ENCODE data around the gene SEMA3F.

Gene SEMA3F

DNA sequence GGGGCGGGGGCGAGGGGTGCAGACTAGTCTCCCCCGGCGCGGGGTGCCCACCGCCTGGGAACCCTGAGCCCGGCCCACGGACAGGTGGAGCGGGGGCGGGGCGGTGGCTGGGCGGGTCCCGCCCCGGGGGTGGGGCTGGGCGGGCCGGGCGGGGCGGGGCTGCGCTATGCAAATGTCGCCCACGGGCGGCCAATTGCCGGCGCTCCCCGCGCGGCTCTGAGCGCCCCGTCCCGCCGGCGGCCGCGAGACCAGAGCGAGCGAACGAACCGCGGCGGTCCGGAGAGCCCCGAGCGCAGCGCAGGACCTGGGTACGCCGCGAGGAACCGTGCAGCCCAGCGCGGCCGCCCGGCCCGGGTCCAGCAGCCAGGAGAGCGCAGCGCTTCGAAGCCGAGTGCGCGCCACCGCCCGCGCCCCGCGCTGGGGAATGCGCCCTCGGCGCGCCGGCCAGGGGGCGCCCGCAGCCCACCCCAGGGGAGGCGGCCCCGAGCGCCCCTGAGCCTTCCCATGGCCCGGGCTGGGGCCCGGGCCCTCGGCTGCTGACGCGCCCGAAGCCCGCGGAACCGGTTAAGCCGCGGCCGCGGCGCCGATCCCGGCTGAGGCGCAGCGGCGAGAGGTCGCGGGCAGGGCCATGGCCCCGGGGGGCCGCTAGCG is at the start of gene SEMA3F:
SEMA3F (plus strand) TSS at position 485 of the 651 bp plus-strand sequence. CDS start 4,299 bp downstream, outside the sequence.
- TF ChIP-seq FOXP2 (optimal IDR thresholded peaks at IDR 0.05; ENCODE audit: control extremely low read depth, extremely low read length, insufficient read depth) (no peak), EZH2 (IDR thresholded peaks at IDR 0.05) (no peak), POLR2AphosphoS5 (IDR thresholded peaks at IDR 0.05; ENCODE audit: borderline replicate concordance, low read depth, low read length) (no peak)
- Histone ChIP-seq H3K27ac (no peak within 1 kb of the TSS), H3K9ac (ENCODE audit: insufficient read length) (no peak within 1 kb of the TSS), H3K36me3 (ENCODE audit: insufficient read depth, low read length) (no peaks in the 10 kb centered on the region), H3K9me3 (ENCODE audit: low read depth, low read length) (no peaks in the 10 kb centered on the region), H3K4me3 (peak within 1 kb of the TSS; percentile 69)
- no peak for DNase-seq (ENCODE audit: low read depth, low spot score)

- H3K27ac ChIP-seq = no peak overlapping the region
- no peak overlapping the region for H3K4me3 ChIP-seq
- H3K36me3 ChIP-seq (ENCODE audit: insufficient read depth, low read length) = peaks cover 86% of the 10 kb centered on the region
- no peak overlapping the region for H3K9ac ChIP-seq (ENCODE audit: insufficient read length)
- TF ChIP-seq POLR2AphosphoS5 (IDR thresholded peaks at IDR 0.05; ENCODE audit: borderline replicate concordance, low read depth, low read length) = no peak
- no peak for TF ChIP-seq FOXP2 (optimal IDR thresholded peaks at IDR 0.05; ENCODE audit: control extremely low read depth, extremely low read length, insufficient read depth)
- no peak for TF ChIP-seq EZH2 (IDR thresholded peaks at IDR 0.05)
- DNase-seq (ENCODE audit: low read depth, low spot score) = no peak
- H3K9me3 ChIP-seq (ENCODE audit: low read depth, low read length) = no peaks in the 10 kb centered on the region
Observed at GRCh38 chr3:50111757-50112156, 43.4 kb upstream of the SEMA3F start.

- H3K9me3 ChIP-seq (ENCODE audit: low read depth, low read length) = no peaks in the 10 kb centered on the region
- no peak overlapping the region for H3K4me3 ChIP-seq
- H3K36me3 ChIP-seq (ENCODE audit: insufficient read depth, low read length) = peaks cover 85% of the 10 kb centered on the region
- TF ChIP-seq EZH2 (IDR thresholded peaks at IDR 0.05) = no peak
- TF ChIP-seq FOXP2 (optimal IDR thresholded peaks at IDR 0.05; ENCODE audit: control extremely low read depth, extremely low read length, insufficient read depth) = no peak
- no peak for TF ChIP-seq POLR2AphosphoS5 (IDR thresholded peaks at IDR 0.05; ENCODE audit: borderline replicate concordance, low read depth, low read length)
- DNase-seq (ENCODE audit: low read depth, low spot score) = no peak
- H3K9ac ChIP-seq (ENCODE audit: insufficient read length) = no peak overlapping the region
- H3K27ac ChIP-seq = no peak overlapping the region
Observed at GRCh38 chr3:50112462-50112861, 42.7 kb upstream of the SEMA3F start.

DNA sequence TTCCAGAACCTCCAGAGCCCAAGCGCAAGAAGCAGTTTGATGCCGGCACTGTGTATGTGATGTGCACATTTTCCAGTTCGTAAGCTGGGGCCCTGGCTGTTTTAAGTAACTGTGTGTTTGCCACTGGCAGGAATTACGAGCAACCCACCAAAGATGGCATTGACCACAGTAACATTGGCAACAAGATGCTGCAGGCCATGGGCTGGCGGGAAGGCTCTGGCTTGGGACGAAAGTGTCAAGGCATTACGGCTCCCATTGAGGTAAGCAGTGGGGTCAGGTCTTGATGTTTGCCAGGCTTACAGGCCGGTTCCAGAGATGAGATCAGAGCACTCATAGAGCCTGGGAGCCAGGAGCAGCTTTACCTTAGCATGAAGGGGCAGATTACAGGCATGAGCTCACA is 38.0 kb upstream of the SEMA3F start:
- Histone ChIP-seq H3K9me3 (ENCODE audit: low read depth, low read length) (no peaks in the 10 kb centered on the region), H3K9ac (ENCODE audit: insufficient read length) (no peak overlapping the region), H3K27ac (no peak overlapping the region), H3K36me3 (ENCODE audit: insufficient read depth, low read length) (peaks cover 60% of the 10 kb centered on the region), H3K4me3 (no peak overlapping the region)
- TF ChIP-seq EZH2 (IDR thresholded peaks at IDR 0.05) = no peak
- no peak for TF ChIP-seq POLR2AphosphoS5 (IDR thresholded peaks at IDR 0.05; ENCODE audit: borderline replicate concordance, low read depth, low read length)
- no peak for TF ChIP-seq FOXP2 (optimal IDR thresholded peaks at IDR 0.05; ENCODE audit: control extremely low read depth, extremely low read length, insufficient read depth)
- DNase-seq (ENCODE audit: low read depth, low spot score) = no peak

- Histone ChIP-seq H3K9me3 (ENCODE audit: low read depth, low read length) (no peaks in the 10 kb centered on the region), H3K36me3 (ENCODE audit: insufficient read depth, low read length) (peaks cover 50% of the 10 kb centered on the region), H3K27ac (no peak overlapping the region), H3K9ac (ENCODE audit: insufficient read length) (no peak overlapping the region), H3K4me3 (no peak overlapping the region)
- no peak for DNase-seq (ENCODE audit: low read depth, low spot score)
- TF ChIP-seq FOXP2 (optimal IDR thresholded peaks at IDR 0.05; ENCODE audit: control extremely low read depth, extremely low read length, insufficient read depth) (no peak), POLR2AphosphoS5 (IDR thresholded peaks at IDR 0.05; ENCODE audit: borderline replicate concordance, low read depth, low read length) (no peak), EZH2 (IDR thresholded peaks at IDR 0.05) (no peak)
Observed at GRCh38 chr3:50118237-50118636, 36.9 kb upstream of the SEMA3F start.

GRCh38 chr3:50119786-50120185 is 35.3 kb upstream of the SEMA3F start:
- TF ChIP-seq POLR2AphosphoS5 (IDR thresholded peaks at IDR 0.05; ENCODE audit: borderline replicate concordance, low read depth, low read length) (no peak), EZH2 (IDR thresholded peaks at IDR 0.05) (no peak), FOXP2 (optimal IDR thresholded peaks at IDR 0.05; ENCODE audit: control extremely low read depth, extremely low read length, insufficient read depth) (no peak)
- Histone ChIP-seq H3K9me3 (ENCODE audit: low read depth, low read length) (no peaks in the 10 kb centered on the region), H3K9ac (ENCODE audit: insufficient read length) (no peak overlapping the region), H3K36me3 (ENCODE audit: insufficient read depth, low read length) (peaks cover 35% of the 10 kb centered on the region), H3K4me3 (no peak overlapping the region), H3K27ac (no peak overlapping the region)
- no peak for DNase-seq (ENCODE audit: low read depth, low spot score)

DNA sequence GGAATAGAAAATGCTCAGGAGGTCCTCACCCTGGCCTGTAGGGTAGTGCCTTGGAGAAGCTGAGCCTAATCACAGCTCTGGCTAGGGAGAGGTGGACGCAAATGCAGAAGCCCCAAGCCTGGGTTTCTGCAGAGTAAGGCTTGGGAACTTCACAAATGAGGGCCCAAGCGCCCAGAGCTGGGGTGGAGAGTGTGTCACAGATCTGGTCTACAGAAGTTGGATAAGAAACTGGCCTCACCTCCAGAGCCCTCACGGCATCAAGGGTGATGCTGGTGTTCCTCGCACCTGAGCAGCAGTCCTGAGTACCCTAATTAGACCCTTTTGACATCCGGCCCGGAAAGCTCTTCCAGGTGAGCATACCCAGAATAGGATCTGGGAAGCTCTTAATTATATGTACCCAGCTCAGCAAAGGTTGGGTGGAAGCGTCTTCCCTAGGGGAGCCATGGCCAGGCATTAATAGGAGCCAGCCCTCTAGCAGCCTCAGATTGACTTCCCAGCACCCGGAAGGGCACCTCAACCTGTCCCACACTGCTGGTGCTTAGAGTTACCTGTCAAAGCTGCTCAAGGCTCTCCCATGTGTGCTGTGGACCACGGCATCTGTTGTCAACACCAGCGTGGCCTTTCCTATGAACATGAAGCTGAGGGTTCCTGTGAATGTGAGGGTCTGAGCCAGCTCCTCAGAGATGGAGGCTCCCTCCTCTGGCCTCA is 34.6 kb upstream of the SEMA3F start:
- Histone ChIP-seq H3K4me3 (no peak overlapping the region), H3K36me3 (ENCODE audit: insufficient read depth, low read length) (peaks cover 29% of the 10 kb centered on the region), H3K27ac (no peak overlapping the region), H3K9me3 (ENCODE audit: low read depth, low read length) (no peaks in the 10 kb centered on the region), H3K9ac (ENCODE audit: insufficient read length) (no peak overlapping the region)
- TF ChIP-seq EZH2 (IDR thresholded peaks at IDR 0.05) (no peak), FOXP2 (optimal IDR thresholded peaks at IDR 0.05; ENCODE audit: control extremely low read depth, extremely low read length, insufficient read depth) (no peak), POLR2AphosphoS5 (IDR thresholded peaks at IDR 0.05; ENCODE audit: borderline replicate concordance, low read depth, low read length) (no peak)
- no peak for DNase-seq (ENCODE audit: low read depth, low spot score)

- peaks cover 21% of the 10 kb centered on the region for H3K36me3 ChIP-seq (ENCODE audit: insufficient read depth, low read length)
- no peak for DNase-seq (ENCODE audit: low read depth, low spot score)
- no peaks in the 10 kb centered on the region for H3K9me3 ChIP-seq (ENCODE audit: low read depth, low read length)
- TF ChIP-seq FOXP2 (optimal IDR thresholded peaks at IDR 0.05; ENCODE audit: control extremely low read depth, extremely low read length, insufficient read depth) = no peak
- peak; percentile 32; the same call in 1 of the 2 replicates for TF ChIP-seq POLR2AphosphoS5 (IDR thresholded peaks at IDR 0.05; ENCODE audit: borderline replicate concordance, low read depth, low read length)
- no peak overlapping the region for H3K27ac ChIP-seq
- H3K9ac ChIP-seq (ENCODE audit: insufficient read length) = no peak overlapping the region
- no peak overlapping the region for H3K4me3 ChIP-seq
Observed at GRCh38 chr3:50121072-50122032, 33.8 kb upstream of the SEMA3F start.

Measured in SK-N-MC (cell line).